HG03108 (cell line): Measurements from ENCODE around the gene SRL.
"Not testable (repeated sequence)": the region's sequence is repeated elsewhere in the genome, so short reads cannot be mapped to it uniquely, and the experiment has no call there.

ENCODE experiments used
- ATAC-seq: cut with Tn5 transposase; IDR thresholded peaks from one replicate; pipeline ENCODE4 v1.9.1; 2021; ENCODE audit warnings: moderate library complexity; ENCODE audit not compliant: unreplicated experiment

Gene SRL

GRCh38 chr16:4261557-4262172 is 19.8 kb upstream of the SRL start:
- ATAC-seq: no peak

DNA sequence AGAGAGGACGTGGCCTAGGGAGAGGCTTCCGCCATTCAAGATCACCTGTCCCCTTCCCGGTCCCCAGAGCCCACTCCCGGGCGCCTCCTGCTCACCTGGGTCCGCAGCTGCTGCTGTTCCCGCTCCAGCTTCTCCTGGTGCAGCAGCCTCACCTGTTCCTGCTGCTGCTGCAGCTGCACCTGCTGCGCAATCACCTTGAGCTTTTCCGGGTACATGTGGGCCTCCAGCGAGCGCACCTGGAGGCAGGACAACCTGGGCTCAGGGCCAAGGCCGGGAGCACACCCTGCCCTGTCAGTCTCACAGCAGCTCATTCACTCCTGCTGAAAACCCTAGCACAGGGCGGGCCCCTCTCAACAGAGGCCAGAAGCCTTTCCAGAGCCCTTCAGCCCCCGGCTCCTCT is 18.5 kb upstream of the SRL start:
- ATAC-seq: no peak

GRCh38 chr16:4257646-4258556 is 16.0 kb upstream of the SRL start:
- no peak for ATAC-seq

- ATAC-seq: peak; percentile 95
Observed at GRCh38 chr16:4253394-4254150, 11.7 kb upstream of the SRL start.

- not testable (repeated sequence) for ATAC-seq
Observed at GRCh38 chr16:4253012-4253393, 11.1 kb upstream of the SRL start.

DNA sequence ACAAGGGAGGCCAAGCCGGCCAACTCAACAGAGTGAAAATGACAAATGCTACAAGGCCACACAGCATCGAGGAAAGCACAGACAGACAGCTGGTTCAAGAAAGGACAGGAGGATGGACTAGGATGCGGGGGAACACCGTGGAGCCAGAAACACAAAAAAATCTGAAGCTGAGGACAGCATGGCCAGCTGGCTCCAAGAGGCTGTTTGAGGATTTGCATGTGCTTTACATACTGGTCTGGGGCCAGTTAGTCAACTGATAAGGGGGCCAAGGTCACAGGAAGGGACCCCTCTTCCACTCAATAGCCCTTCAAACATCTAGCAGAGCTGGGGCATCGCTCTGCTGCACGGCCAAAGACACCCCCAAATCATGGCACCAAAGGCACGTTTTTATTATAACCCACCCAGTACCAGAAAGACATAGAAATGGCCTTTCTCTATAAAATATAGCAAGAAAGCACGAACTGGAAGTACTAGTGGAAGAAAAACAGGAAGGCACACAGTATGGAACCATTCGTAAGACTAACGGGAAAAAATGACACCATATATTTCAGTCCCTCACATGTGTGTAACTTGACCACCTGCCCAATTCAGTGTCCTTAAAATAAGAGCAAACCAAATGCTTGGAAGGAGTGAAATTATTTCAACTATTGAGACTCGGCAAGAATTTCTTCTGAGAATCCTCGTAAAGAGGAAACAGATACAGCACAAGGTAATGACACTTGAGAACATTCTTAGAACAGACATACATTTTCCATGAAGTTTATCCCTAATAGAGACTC is 7.8 kb upstream of the SRL start:
- ATAC-seq: no peak

GRCh38 chr16:4247460-4247784 is 5.5 kb upstream of the SRL start:
- ATAC-seq: no peak

DNA sequence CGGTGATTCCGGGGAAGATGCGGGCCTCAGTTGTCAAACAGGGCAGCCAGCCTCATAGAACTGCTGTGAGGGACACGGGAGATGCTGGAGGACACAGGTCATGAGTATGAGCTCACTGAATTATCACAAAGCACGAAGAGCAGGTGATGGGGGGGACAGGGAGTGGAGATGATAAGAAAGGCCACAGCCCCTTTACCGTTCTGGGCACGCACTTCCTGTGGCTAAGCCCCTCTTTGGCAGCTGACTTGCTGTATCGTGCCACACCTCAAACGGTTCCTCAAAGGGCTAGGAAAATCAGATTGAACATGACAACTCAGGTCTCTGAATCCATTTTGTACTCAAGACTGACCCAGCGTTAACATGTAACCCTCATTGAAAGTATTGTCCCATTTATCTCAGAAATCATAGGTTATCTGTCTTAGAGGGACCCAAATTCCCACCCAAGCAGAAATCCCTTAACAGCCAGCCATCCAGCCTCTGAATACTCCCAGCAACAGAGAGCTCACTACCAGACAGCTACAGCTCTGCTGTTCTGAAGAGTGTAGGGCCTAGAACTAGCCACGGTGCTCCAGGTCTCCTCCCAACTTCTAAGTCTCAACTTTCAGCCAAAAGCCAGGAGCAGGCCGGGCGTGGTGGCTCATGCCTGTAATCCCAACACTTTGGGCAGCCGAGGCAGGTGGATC is 5.0 kb upstream of the SRL start:
- ATAC-seq: no peak

DNA sequence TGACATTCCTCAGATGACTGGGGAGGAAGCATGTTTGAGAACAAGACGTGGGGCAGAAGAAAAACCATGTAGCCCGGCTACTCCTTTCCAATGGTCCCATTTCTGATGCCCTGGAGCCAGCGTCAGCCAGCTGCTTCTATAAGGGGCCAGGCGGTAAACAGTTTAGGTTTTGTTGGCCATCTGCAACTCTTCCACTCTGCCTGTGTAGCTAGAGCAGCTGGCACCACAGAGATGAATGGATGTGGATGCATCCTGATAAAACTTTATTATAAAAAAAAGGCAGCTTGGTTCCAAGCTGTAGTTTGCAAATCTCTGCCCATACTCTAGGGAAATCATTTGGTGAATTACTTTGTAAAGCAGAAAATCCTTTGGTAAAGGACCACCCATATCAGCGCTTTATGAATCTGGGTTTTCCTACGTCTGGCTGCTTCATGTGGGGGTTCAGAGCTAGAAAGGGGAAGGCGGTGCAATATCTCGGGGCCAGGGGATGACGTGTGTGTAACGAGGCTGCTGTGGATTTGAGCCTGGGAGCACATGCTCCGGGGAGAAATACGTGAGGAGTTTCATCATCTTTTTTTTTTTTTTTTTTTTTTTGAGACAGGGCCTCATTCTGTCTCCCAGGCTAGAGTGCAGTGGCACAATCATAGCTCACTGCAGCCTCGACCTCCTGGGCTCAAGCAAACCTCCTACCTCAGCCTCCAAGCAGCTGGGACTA is 3.4 kb upstream of the SRL start:
- ATAC-seq: no peak

- ATAC-seq: no peak
Observed at GRCh38 chr16:4244254-4245076, 2.6 kb upstream of the SRL start.

DNA sequence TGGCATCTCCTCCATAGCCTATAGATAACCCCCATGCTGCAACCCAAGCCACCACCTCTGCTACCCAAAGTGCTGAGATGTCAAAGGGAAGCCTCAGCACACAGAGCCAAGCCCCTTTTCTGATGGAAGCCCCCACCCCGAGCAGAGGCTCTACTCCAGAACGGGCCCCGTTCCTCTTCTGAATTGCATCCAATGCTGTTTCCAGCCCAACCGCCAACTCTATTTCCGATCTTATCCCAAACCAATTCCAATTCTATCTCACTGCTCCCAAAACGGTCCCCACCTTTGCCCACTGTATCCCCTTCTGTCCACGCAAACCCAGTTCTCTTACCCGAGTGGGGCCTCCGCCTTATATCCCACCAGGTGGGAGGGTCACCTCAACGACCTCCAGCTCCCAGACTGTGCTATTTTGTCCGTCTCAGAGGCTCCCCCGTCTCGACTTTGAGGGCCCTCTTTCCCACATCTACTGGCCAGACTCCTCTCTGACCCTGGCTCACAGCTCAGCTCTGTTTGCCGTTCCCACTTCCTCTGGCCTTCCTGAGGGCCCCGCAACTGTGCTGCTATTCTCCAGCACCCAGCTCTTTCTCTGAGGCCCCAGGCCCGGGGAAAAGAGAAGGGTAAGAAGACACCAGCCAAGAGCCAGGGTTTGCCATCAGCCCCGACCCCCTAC is 487 bp downstream of the SRL start:
- no peak for ATAC-seq

- no peak for ATAC-seq
Observed at GRCh38 chr16:4240624-4241023, 1.3 kb downstream of the SRL start.

DNA sequence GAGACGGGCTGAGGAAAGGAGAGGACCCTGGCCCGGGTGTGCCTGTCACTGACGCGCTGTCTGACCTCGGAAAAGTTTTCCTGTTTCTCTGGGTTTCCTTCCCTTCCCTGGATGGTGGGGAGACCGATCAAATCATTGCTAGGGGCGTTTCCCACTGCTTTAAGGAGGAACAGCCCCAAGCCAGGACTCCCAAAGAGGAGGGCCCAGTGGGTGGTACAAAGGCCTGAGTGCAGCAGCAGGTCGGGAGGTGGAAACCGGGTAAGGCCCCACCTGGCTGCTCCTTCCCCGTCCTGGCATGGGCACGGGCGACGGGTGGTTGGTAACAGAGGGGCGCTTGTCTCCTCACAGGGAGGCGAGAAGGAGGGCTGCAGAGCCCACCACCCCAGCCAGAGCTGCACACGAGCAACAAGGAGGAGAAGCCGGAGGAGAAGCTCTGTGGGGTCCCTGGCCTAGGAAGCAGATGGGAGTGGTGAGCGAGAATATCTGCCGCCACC is 2.2 kb downstream of the SRL start:
- no peak for ATAC-seq

DNA sequence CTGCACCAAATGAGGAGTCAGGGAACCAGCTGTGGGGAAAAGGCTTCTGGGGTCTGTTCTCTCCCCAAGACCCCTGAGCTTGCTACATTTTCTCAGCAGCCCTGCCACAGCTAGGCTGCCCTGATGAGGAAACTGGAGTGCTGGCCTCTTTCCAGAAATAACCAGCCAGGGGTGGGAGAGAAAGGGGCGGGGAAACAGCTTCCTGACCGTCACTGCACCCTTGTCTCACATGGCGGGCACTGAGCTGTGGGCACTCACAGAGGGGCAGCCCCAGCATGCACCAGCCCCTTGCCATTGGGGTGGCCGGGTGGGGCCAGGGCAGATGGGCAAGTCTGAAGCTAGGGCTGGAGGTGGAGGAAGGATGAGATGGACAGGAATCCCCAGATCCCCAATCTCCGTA is 2.9 kb downstream of the SRL start:
- ATAC-seq: no peak

GRCh38 chr16:4233431-4233830 is 8.4 kb downstream of the SRL start:
- no peak for ATAC-seq

DNA sequence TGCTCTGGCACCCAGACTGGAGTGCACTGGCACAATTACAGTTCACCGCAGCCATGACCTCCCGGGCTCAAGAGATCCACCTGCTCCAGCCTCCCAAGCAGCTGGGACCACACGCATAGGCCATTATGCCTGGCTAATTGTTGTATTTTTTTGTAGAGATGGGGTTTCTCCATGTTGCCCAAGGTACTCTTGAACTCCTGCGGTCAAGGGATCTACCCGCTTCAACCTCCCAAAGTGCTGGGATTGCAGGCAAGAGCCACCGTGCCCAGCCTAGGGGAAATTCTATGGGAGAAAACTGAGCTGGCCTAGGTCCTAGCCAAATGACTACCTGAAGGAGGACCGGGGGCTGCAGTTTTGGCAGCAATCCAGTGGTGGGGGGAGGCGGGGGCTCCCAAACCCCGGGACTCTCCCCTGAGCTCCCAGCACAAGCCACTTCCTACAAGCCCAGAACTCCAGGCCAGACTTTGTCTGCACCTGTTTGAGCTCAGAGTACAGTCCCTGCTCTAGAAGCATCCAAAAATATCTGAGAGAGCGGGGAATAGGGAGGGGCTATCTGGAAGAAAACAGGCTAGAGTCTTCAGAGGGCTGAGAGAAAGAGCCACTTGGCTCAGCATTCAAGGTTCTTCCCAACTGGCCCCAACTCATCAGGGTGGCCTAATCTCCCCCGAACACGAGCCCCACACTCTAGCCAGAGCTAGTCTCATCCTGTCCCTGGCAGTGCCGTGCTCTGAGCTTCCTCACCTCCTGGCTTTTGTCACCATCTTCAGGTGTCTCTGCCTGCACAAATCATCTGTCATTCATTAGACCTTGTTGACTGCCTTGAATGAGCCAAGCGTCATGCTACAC is 9.1 kb downstream of the SRL start:
- ATAC-seq: no peak

DNA sequence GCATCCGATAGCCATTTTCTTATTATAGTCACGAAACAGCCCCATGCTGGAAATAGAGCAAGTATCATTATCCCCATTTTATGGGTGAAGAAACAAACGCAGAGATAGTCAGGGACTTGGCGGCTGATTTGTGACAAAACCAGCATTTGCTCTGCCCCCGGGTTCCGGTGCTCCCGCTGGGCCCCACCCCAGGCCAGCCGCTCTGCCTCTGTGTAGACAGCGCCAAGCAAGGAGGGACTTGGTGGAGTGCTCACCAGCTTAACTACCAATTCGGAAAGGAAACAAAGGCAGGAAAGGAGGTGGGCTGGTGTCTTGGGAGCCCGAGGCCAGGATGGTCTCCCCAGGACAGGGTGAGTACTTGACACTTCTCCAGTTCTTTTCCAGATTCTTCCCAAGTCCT is 10.0 kb downstream of the SRL start:
- no peak for ATAC-seq

GRCh38 chr16:4231367-4231766 is 10.5 kb downstream of the SRL start:
- ATAC-seq: no peak
